Loucy (cell line): ENCODE data around the gene CTSH.
"Not testable (repeated sequence)": the region's sequence is repeated elsewhere in the genome, so short reads cannot be mapped to it uniquely, and the experiment has no call there.

Experiments used
- H2AFZ ChIP-seq: fragments of 200-600 bp; sonication (generic); 2 replicates; pipeline ENCODE4 v1.6.0; 2016; ENCODE audit warnings: antibody characterized with exemption, mild to moderate bottlenecking, low read length, moderate library complexity
- H3F3A ChIP-seq: fragments of 200-600 bp; 2 replicates; pipeline ENCODE4 v1.6.0; 2016; ENCODE audit warnings: antibody characterized with exemption, low read depth, mild to moderate bottlenecking
- H3K27me3 ChIP-seq: fragments of 200-600 bp; sonication (generic); 2 replicates; pipeline ENCODE4 v1.6.1; 2014; ENCODE audit warnings: low read length, mild to moderate bottlenecking; ENCODE audit not compliant: insufficient read depth, poor library complexity, severe bottlenecking
- H3K36me3 ChIP-seq: fragments of 200-600 bp; sonication (generic); 2 replicates; pipeline ENCODE4 v1.6.1; 2016; ENCODE audit warnings: low read length; ENCODE audit not compliant: insufficient read depth
- H3K4me1 ChIP-seq: fragments of 200-600 bp; sonication (generic); 2 replicates; pipeline ENCODE4 v1.5.1; 2014; ENCODE audit warnings: low read length, mild to moderate bottlenecking; ENCODE audit not compliant: insufficient read depth, poor library complexity, severe bottlenecking
- H3K4me2 ChIP-seq: fragments of 200-600 bp; sonication (generic); 2 replicates; pipeline ENCODE4 v1.6.0; 2014; ENCODE audit warnings: antibody characterized with exemption, low read length, low read depth, mild to moderate bottlenecking; ENCODE audit not compliant: poor library complexity, severe bottlenecking
- H3K4me3 ChIP-seq: fragments of 200-600 bp; sonication (generic); 2 replicates; pipeline ENCODE4 v1.5.1; 2014; ENCODE audit warnings: low read length, mild to moderate bottlenecking, mixed read lengths; ENCODE audit not compliant: poor library complexity, severe bottlenecking
- H3K79me2 ChIP-seq: fragments of 200-600 bp; sonication (generic); 2 replicates; pipeline ENCODE4 v1.6.1; 2014; ENCODE audit warnings: low read length; ENCODE audit not compliant: insufficient read depth
- H3K9ac ChIP-seq: fragments of 200-600 bp; sonication (generic); 2 replicates; pipeline ENCODE4 v1.6.0; 2014; ENCODE audit warnings: mild to moderate bottlenecking, low read depth, low read length, moderate library complexity; ENCODE audit not compliant: poor library complexity, severe bottlenecking
- H3K9me2 ChIP-seq: fragments of 200-600 bp; sonication (generic); replicated peaks from 2 replicates; pipeline ENCODE4 v1.6.1; 2016; ENCODE audit warnings: low read depth, low read length, mixed read lengths
- H3K9me3 ChIP-seq: fragments of 200-600 bp; sonication (generic); 2 replicates; pipeline ENCODE4 v1.6.1; 2014; ENCODE audit warnings: mild to moderate bottlenecking, antibody characterized with exemption, low read length, low read depth; ENCODE audit not compliant: insufficient read depth
- H4K20me1 ChIP-seq: fragments of 200-600 bp; sonication (generic); 2 replicates; pipeline ENCODE4 v1.6.0; 2014; ENCODE audit warnings: antibody characterized with exemption, low read length, mild to moderate bottlenecking; ENCODE audit not compliant: insufficient read depth, poor library complexity, severe bottlenecking
- EZH2phosphoT487 ChIP-seq: fragments of 200-600 bp; IDR thresholded peaks from 2 replicates; pipeline ENCODE4 v1.6.1; 2018; ENCODE audit warnings: antibody characterized with exemption, mild to moderate bottlenecking, moderate library complexity, borderline replicate concordance
- TF ChIP-seq, protein P1 (sequence below): fragments of 200-600 bp; sonication (generic); conservative IDR thresholded peaks from 2 replicates; pipeline ENCODE4 v1.5.1; 2014; ENCODE audit warnings: mild to moderate bottlenecking, antibody characterized with exemption, low read length

The CTSH gene

DNA sequence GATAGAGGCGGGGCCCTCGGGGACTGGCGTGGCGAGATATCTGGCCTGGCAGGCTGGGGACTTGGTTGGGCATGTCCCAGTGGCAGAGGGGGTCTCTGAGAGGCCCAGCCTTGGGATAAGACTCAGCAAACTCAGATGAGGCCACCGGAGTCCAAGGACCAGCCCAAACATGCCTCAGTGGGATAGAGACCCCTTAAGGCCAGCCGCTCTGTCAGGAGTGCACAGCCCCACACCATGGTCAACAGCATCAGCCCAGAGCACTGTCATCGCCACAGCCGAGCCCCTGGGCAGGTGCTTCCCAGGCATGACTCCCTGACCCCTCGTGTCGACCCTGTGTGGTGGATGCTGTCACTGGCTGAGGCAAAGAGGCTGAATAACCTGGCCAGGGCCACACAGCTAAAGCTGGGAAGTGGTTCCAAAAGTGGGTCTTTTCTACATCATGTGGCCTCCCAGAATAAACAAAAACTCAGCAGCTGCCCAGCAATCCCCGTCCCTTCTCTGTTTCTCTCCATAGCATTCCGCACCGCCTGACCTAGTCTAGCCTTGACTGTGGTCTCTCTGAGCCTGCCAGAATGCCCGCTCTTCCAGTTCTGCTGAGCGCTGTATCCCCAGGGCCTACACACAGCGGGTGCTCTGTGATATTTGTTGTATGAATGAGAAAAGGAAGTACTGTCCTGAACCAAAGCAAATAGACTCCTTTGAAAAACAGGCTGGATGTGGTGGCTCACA is 15.1 kb downstream of the CTSH start:
- no peaks in the 10 kb centered on the region for H3K27me3 ChIP-seq
- H2AFZ ChIP-seq: no peak overlapping the region
- H3K4me1 ChIP-seq: peaks cover 5% of the 10 kb centered on the region
- no peaks in the 10 kb centered on the region for H4K20me1 ChIP-seq
- no peak overlapping the region for H3K9ac ChIP-seq
- no peak overlapping the region for H3K4me2 ChIP-seq
- H3K36me3 ChIP-seq: peaks cover 23% of the 10 kb centered on the region; the same call in 1 of the 2 replicates
- H3K9me2 ChIP-seq: no peaks in the 10 kb centered on the region
- H3K9me3 ChIP-seq: no peaks in the 10 kb centered on the region
- no peaks in the 10 kb centered on the region for H3F3A ChIP-seq
- H3K4me3 ChIP-seq: no peak overlapping the region
- TF ChIP-seq EZH2phosphoT487: no peak
- TF ChIP-seq, protein P1, sequence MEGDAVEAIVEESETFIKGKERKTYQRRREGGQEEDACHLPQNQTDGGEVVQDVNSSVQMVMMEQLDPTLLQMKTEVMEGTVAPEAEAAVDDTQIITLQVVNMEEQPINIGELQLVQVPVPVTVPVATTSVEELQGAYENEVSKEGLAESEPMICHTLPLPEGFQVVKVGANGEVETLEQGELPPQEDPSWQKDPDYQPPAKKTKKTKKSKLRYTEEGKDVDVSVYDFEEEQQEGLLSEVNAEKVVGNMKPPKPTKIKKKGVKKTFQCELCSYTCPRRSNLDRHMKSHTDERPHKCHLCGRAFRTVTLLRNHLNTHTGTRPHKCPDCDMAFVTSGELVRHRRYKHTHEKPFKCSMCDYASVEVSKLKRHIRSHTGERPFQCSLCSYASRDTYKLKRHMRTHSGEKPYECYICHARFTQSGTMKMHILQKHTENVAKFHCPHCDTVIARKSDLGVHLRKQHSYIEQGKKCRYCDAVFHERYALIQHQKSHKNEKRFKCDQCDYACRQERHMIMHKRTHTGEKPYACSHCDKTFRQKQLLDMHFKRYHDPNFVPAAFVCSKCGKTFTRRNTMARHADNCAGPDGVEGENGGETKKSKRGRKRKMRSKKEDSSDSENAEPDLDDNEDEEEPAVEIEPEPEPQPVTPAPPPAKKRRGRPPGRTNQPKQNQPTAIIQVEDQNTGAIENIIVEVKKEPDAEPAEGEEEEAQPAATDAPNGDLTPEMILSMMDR: no peak
- H3K79me2 ChIP-seq: no peaks in the 10 kb centered on the region

DNA sequence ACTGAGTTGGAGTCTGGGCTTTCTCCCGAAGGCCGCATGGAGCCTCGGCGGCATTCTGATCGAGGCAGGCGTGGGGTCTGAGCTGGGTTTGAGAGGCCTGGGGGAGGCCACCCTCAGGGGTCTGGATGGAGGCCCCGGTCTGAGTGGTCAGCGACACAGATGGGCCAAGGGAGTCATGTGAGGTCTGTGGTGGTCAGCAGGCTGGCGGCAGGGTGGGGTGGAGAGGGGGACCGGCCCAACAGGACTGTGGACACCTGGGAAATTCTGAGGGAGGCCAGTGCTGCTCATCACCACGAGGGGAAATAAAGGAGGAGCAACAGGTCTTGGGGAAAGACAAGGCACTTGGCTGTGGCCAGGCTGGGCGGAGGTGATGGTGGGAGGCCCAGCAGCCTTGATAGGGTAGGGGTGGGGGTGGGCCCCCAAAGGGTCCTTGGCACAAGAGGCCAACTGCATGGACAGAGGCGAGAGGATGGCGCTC is 16.2 kb downstream of the CTSH start:
- no peaks in the 10 kb centered on the region for H3K9me3 ChIP-seq
- H3K79me2 ChIP-seq: no peaks in the 10 kb centered on the region
- H4K20me1 ChIP-seq: no peaks in the 10 kb centered on the region
- no peak overlapping the region for H3K4me3 ChIP-seq
- H3K9ac ChIP-seq: no peak overlapping the region
- no peak overlapping the region for H2AFZ ChIP-seq
- peaks cover 24% of the 10 kb centered on the region; the same call in 1 of the 2 replicates for H3K36me3 ChIP-seq
- H3K4me1 ChIP-seq: peaks cover 5% of the 10 kb centered on the region
- no peaks in the 10 kb centered on the region for H3K27me3 ChIP-seq
- TF ChIP-seq EZH2phosphoT487: no peak
- TF ChIP-seq, protein P1: no peak
- no peaks in the 10 kb centered on the region for H3F3A ChIP-seq
- no peak overlapping the region for H3K4me2 ChIP-seq
- H3K9me2 ChIP-seq: no peaks in the 10 kb centered on the region

DNA sequence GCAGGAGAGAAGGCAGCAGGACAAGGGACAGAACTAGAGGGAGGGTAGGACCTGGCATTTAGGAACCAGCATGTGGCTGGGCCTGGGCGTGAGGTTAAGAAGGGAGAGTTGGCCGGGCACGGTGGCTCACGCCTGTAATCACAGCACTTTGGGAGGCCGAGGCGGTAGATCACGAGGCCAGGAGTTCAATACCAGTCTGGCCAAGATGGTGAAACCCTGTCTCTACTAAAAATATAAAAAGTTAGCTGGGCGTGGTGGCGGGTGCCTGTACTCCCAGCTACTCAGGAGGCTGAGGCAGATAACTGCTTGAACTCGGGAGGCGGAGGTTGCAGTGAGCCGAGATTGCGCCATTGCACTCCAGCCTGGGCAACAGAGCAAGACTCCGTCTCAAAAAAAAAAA is 16.7 kb downstream of the CTSH start:
- not testable (repeated sequence) for H3K79me2 ChIP-seq, H3F3A ChIP-seq, H3K9me3 ChIP-seq, H4K20me1 ChIP-seq, H3K4me2 ChIP-seq, H3K4me1 ChIP-seq, H3K9me2 ChIP-seq, H3K4me3 ChIP-seq, H3K9ac ChIP-seq, H2AFZ ChIP-seq, H3K27me3 ChIP-seq
- H3K36me3 ChIP-seq: peaks cover 27% of the 10 kb centered on the region; the same call in 1 of the 2 replicates
